HG03159 (cell line): Measurements from ENCODE around the gene MKS1.

Experiments
- ATAC-seq: cut with Tn5 transposase; IDR thresholded peaks from one replicate; pipeline ENCODE4 v1.9.1; 2021; ENCODE audit warnings: mild to moderate bottlenecking, moderate library complexity; ENCODE audit not compliant: unreplicated experiment

Gene MKS1

GRCh38 chr17:58170622-58171021, 48.4 kb downstream of the MKS1 start:
- no peak for ATAC-seq

- no peak for ATAC-seq
Observed at GRCh38 chr17:58166682-58167081, 52.4 kb downstream of the MKS1 start, which contains the start of gene OR4D2. OR4D2 (plus strand) TSS chr17:58166982; CDS start chr17:58169656, 2,674 bp downstream.

- no peak for ATAC-seq
Observed at GRCh38 chr17:58165981-58166380, 53.1 kb downstream of the MKS1 start.

GRCh38 chr17:58161566-58161965, 57.5 kb downstream of the MKS1 start:
- no peak for ATAC-seq

- no peak for ATAC-seq
Observed at GRCh38 chr17:58158181-58158580, 60.9 kb downstream of the MKS1 start.

GRCh38 chr17:58156839-58157803, 61.9 kb downstream of the MKS1 start:
- no peak for ATAC-seq
